ENCODE results near the gene TNS1. TPM values are rescaled to one million over a fixed set of nuclear protein-coding genes. Genes with fewer than 3 reads are reported as not detected.

The TNS1 gene
- total RNA-seq, 1 experiment from 2014 or later, result 4.5 TPM

GRCh38 chr2:217759991-217760390, 242.8 kb downstream of the TNS1 start (continued):
- TF ChIP-seq ATF6 (CRISPR knock-in tag; IDR thresholded peaks at IDR 0.05), result no peak

GRCh38 chr2:217757108-217757463, 245.7 kb downstream of the TNS1 start:
- H3K36me3 Mint-ChIP-seq, result peaks cover 7% of the 10 kb centered on the region
- POLR2A ChIA-PET, result no interaction called here
- peaks cover 19% of the 10 kb centered on the region for H3K9me3 Mint-ChIP-seq
- DNase-seq (ENCODE audit: low spot score) (no peak), ATAC-seq (no peak)
- CTCF ChIA-PET, result interaction anchor here (1.0 to 1.5 kb wide), 19 partner anchors 12 to 1069 kb away, joined by 3 to 18 read pairs (median 6); no protein-coding TSS in a partner anchor
- peaks cover 20% of the 10 kb centered on the region for H3K4me1 Mint-ChIP-seq
- H3K27ac Mint-ChIP-seq, result no peak overlapping the region
- H3K4me3 Mint-ChIP-seq, result no peak overlapping the region
- H3K27me3 Mint-ChIP-seq (ENCODE audit: low read depth), result peaks cover 18% of the 10 kb centered on the region
- TF ChIP-seq GRHL2 (CRISPR knock-in tag; IDR thresholded peaks at IDR 0.05; ENCODE audit: insufficient replicate concordance, severe bottlenecking) (no peak), ERG (CRISPR knock-in tag; IDR thresholded peaks at IDR 0.05) (no peak), CBFB (CRISPR knock-in tag; IDR thresholded peaks at IDR 0.05; ENCODE audit: low read depth) (no peak), NFE2L1 (CRISPR knock-in tag; IDR thresholded peaks at IDR 0.05) (no peak), NFATC4 (CRISPR knock-in tag; IDR thresholded peaks at IDR 0.05) (no peak), RORB (CRISPR knock-in tag; IDR thresholded peaks at IDR 0.05) (no peak), ZNF317 (CRISPR knock-in tag; IDR thresholded peaks at IDR 0.05; ENCODE audit: borderline replicate concordance, low read depth) (no peak), CREM (CRISPR knock-in tag; IDR thresholded peaks at IDR 0.05) (no peak), IRF1 (CRISPR knock-in tag; IDR thresholded peaks at IDR 0.05) (no peak), MLX (CRISPR knock-in tag; IDR thresholded peaks at IDR 0.05) (no peak), AFF4 (CRISPR knock-in tag; IDR thresholded peaks at IDR 0.05; ENCODE audit: borderline replicate concordance) (no peak), FOXP4 (CRISPR knock-in tag; IDR thresholded peaks at IDR 0.05) (no peak), USF2 (CRISPR knock-in tag; IDR thresholded peaks at IDR 0.05) (no peak), OVOL2 (CRISPR knock-in tag; IDR thresholded peaks at IDR 0.05; ENCODE audit: borderline replicate concordance) (no peak), ATF2 (CRISPR knock-in tag; IDR thresholded peaks at IDR 0.05; ENCODE audit: borderline replicate concordance, low read depth) (no peak), SP1 (CRISPR knock-in tag; conservative IDR thresholded peaks at IDR 0.05) (no peak), ZNF396 (CRISPR knock-in tag; IDR thresholded peaks at IDR 0.05; ENCODE audit: borderline replicate concordance) (no peak), RELA (CRISPR knock-in tag; IDR thresholded peaks at IDR 0.05; ENCODE audit: borderline replicate concordance) (no peak)

Data from WTC11 (cell line).